K562 (cell line): ENCODE measurements around the gene DYRK1B. TPM values are rescaled to one million over a fixed set of nuclear protein-coding genes. Genes with fewer than 3 reads are reported as not detected.

Experiments
- DNMT1 ChIP-seq: fragments of 450-650 bp; IDR thresholded peaks from 2 replicates; pipeline ENCODE4 v1.6.1; 2016; ENCODE audit warnings: antibody characterized with exemption, mild to moderate bottlenecking
- DPF2 ChIP-seq: fragments of 450-650 bp; IDR thresholded peaks from 2 replicates; pipeline ENCODE4 v1.6.1; 2016
- EP300 ChIP-seq: IDR thresholded peaks from 2 replicates; pipeline ENCODE4 v1.6.1; 2012; ENCODE audit warnings: low read length, improper control_type of control experiment
- GATAD2A ChIP-seq: fragments of 450-650 bp; IDR thresholded peaks from 2 replicates; pipeline ENCODE4 v1.6.1; 2017
- JUND ChIP-seq, 2 experiments: IDR thresholded peaks; 2 replicates in 1 of 2; 3 replicates in 1 of 2; pipeline ENCODE4 v1.6.1; 2011; ENCODE audit warnings: borderline replicate concordance in 2 of 2, low read depth in 2 of 2, low read length in 2 of 2, improper control_type of control experiment in 1 of 2, missing biosample characterization in 1 of 2, missing genetic modification characterization in 1 of 2, missing genetic modification reagents in 1 of 2
- SMARCA5 ChIP-seq: fragments of 450-650 bp; IDR thresholded peaks from 2 replicates; pipeline ENCODE4 v1.6.1; 2016
- STAG1 ChIP-seq: sonication (generic); formaldehyde crosslinking; IDR thresholded peaks from 2 replicates; pipeline ENCODE4 v1.5.0; 2020; ENCODE audit warnings: missing genetic modification reagents, borderline replicate concordance
- TCF3 ChIP-seq: sonication (generic); formaldehyde crosslinking; IDR thresholded peaks from 2 replicates; pipeline ENCODE4 v1.4.0; 2020; ENCODE audit warnings: mild to moderate bottlenecking, missing genetic modification reagents
- TRIM28 ChIP-seq: fragments of 450-650 bp; IDR thresholded peaks from 2 replicates; pipeline ENCODE4 v1.6.1; 2017
- ZBTB40 ChIP-seq, 2 experiments: fragments of 450-650 bp in 1 of 2; sonication (generic) in 1 of 2; formaldehyde crosslinking in 1 of 2; IDR thresholded peaks; 2 replicates each; pipeline versions ENCODE4 v1.7.1 to v1.9.0; 2016 to 2022; ENCODE audit warnings: inconsistent platforms in 1 of 2, mild to moderate bottlenecking in 1 of 2, missing genetic modification reagents in 1 of 2
- polyA plus RNA-seq, 8 experiments: library from polyadenylated mRNA; depleted of rRNA in 4 of 8; stranded (reverse) in 5 of 8; unstranded in 3 of 8; fragments of >200 nt; fragmentation: Nextera tagmentation in 2 of 8; fragmentation: Illumina TruSeq in 1 of 8; extraction: Ambion mirVana in 2 of 8; extraction: Trizol in 1 of 8; gene quantifications; 2 replicates each; pipeline versions ENCODE4 v1.2.1 to v1.2.3, GENCODE V29; 2011 to 2014; ENCODE audit warnings: inconsistent platforms in 1 of 8, missing spikeins in 1 of 8
- total RNA-seq, 7 experiments: library from RNA; depleted of rRNA in 6 of 7; stranded (reverse); fragments of >200 nt in 6 of 7; fragmentation: Illumina TruSeq in 2 of 7; extraction: Trizol in 2 of 7; gene quantifications; 2 replicates each; pipeline versions ENCODE4 v1.2.1 to v1.2.3, GENCODE V29; 2011 to 2021; ENCODE audit warnings: low replicate concordance in 1 of 7
- TF ChIP-seq, protein P1 (sequence below), 3 experiments: fragments of 200-800 bp in 1 of 3; fragments of 250-450 bp in 1 of 3; fragments of 450-650 bp in 1 of 3; sonication (Bioruptor Pico) in 1 of 3; sonication (Bioruptor generic) in 1 of 3; formaldehyde crosslinking in 1 of 3; IDR thresholded peaks; 2 replicates each; pipeline versions ENCODE4 v1.6.1 to v1.8.0; 2016 to 2022; ENCODE audit warnings: mild to moderate bottlenecking in 2 of 3, missing genetic modification characterization in 2 of 3, missing compliant biosample characterization in 1 of 3, moderate library complexity in 1 of 3
- TF ChIP-seq, protein P2 (sequence below): fragments of 250-450 bp; sonication (Bioruptor Pico); IDR thresholded peaks from 2 replicates; pipeline ENCODE4 v1.8.0; 2022; ENCODE audit warnings: inconsistent platforms

The DYRK1B gene
- total and polyA plus RNA-seq, 9 of the 15 experiments (the other 6 are each of a cell fraction or from before 2014, with no cell fraction given), result 0.91 to 5.2 (median 1.5) TPM; not detected in 2

- TF ChIP-seq, protein P1, sequence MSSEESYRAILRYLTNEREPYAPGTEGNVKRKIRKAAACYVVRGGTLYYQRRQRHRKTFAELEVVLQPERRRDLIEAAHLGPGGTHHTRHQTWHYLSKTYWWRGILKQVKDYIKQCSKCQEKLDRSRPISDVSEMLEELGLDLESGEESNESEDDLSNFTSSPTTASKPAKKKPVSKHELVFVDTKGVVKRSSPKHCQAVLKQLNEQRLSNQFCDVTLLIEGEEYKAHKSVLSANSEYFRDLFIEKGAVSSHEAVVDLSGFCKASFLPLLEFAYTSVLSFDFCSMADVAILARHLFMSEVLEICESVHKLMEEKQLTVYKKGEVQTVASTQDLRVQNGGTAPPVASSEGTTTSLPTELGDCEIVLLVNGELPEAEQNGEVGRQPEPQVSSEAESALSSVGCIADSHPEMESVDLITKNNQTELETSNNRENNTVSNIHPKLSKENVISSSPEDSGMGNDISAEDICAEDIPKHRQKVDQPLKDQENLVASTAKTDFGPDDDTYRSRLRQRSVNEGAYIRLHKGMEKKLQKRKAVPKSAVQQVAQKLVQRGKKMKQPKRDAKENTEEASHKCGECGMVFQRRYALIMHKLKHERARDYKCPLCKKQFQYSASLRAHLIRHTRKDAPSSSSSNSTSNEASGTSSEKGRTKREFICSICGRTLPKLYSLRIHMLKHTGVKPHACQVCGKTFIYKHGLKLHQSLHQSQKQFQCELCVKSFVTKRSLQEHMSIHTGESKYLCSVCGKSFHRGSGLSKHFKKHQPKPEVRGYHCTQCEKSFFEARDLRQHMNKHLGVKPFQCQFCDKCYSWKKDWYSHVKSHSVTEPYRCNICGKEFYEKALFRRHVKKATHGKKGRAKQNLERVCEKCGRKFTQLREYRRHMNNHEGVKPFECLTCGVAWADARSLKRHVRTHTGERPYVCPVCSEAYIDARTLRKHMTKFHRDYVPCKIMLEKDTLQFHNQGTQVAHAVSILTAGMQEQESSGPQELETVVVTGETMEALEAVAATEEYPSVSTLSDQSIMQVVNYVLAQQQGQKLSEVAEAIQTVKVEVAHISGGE (CRISPR knock-in tag; IDR thresholded peaks at IDR 0.05), result peak in 1 of 3 experiments; percentile 12; a peak in 1 of 6 replicates
- TF ChIP-seq DPF2 (peak; percentile 90), JUND (IDR thresholded peaks at IDR 0.05; ENCODE audit: borderline replicate concordance, low read depth, low read length) (0 out of 2 replicates have a peak, but pooled peaks have one; percentile 2), JUND (tag; IDR thresholded peaks at IDR 0.05; ENCODE audit: borderline replicate concordance, low read depth, low read length) (no peak; the same call in 2 of the 3 replicates), EP300 (peak; percentile 45; the same call in 1 of the 2 replicates), GATAD2A (peak; percentile 89), TRIM28 (no peak), STAG1 (CRISPR knock-in tag) (no peak), DNMT1 (no peak), SMARCA5 (peak; percentile 32; the same call in 1 of the 2 replicates), ZBTB40 (IDR thresholded peaks at IDR 0.05) (peak; percentile 71; the same call in 1 of the 2 replicates), ZBTB40 (CRISPR knock-in tag; IDR thresholded peaks at IDR 0.05) (no peak), TCF3 (peak; percentile 75)
- TF ChIP-seq, protein P2, sequence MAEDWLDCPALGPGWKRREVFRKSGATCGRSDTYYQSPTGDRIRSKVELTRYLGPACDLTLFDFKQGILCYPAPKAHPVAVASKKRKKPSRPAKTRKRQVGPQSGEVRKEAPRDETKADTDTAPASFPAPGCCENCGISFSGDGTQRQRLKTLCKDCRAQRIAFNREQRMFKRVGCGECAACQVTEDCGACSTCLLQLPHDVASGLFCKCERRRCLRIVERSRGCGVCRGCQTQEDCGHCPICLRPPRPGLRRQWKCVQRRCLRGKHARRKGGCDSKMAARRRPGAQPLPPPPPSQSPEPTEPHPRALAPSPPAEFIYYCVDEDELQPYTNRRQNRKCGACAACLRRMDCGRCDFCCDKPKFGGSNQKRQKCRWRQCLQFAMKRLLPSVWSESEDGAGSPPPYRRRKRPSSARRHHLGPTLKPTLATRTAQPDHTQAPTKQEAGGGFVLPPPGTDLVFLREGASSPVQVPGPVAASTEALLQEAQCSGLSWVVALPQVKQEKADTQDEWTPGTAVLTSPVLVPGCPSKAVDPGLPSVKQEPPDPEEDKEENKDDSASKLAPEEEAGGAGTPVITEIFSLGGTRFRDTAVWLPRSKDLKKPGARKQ (CRISPR knock-in tag), result no peak
Measured at GRCh38 chr19:39846678-39847486, 12.9 kb upstream of the DYRK1B start (continued).
